Activated T-cell treated with anti-CD3 and anti-CD28 coated beads for 1 hour (primary cell): ENCODE data around the gene TXNDC11.

ENCODE experiments used
- DNase-seq: peaks from one replicate; pipeline ENCODE4 v3.0.0-alpha.2; 2020; ENCODE audit warnings: low read depth

TXNDC11 gene

GRCh38 chr16:11673091-11674000, 69.3 kb downstream of the TXNDC11 start:
- no peak for DNase-seq

- no peak for DNase-seq
Measured at GRCh38 chr16:11672206-11673090, 70.2 kb downstream of the TXNDC11 start.

DNA sequence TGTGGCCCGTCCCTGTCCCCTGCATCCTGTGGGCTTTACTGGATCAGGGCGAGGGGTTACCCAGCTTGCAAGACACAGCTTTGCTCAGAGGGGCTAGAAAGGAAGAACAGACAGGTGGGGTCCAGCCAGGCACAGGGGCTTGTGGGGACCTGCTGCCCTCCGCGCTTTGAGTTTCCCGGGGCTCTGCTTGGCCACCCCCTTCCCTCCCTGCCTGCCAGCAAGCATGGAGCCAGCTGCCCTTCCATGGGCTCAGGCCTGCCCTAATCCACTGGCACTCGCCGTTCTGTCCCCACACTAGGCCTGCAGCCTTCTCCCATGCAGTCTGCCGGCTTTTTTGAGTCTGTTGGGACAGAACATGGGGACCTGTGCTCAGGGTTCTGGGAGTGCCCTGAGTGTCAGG, 71.0 kb downstream of the TXNDC11 start:
- no peak for DNase-seq

DNA sequence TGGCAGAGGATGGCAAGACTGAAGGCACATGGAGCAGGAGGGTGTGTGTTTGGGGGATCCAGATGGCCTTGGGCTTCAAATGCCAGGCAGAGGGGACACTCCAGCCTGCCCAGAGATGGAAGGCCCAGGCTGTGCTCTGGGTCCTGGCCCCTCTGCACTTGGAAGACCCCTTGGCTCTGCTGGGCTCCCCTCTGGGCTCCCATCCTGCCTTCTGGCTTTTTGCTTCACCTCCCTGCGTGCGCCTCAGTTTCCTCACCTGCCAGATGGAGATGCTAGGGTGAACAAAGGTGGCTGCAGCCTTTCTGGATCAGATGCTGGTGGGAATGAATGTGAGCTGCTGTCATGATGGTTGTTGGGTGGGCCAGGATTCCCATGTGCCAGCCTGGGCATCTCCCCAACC, 71.4 kb downstream of the TXNDC11 start:
- DNase-seq: no peak

- no peak for DNase-seq
Measured at GRCh38 chr16:11670171-11671131, 72.2 kb downstream of the TXNDC11 start.

- no peak for DNase-seq
Measured at GRCh38 chr16:11669380-11670146, 73.1 kb downstream of the TXNDC11 start.

DNA sequence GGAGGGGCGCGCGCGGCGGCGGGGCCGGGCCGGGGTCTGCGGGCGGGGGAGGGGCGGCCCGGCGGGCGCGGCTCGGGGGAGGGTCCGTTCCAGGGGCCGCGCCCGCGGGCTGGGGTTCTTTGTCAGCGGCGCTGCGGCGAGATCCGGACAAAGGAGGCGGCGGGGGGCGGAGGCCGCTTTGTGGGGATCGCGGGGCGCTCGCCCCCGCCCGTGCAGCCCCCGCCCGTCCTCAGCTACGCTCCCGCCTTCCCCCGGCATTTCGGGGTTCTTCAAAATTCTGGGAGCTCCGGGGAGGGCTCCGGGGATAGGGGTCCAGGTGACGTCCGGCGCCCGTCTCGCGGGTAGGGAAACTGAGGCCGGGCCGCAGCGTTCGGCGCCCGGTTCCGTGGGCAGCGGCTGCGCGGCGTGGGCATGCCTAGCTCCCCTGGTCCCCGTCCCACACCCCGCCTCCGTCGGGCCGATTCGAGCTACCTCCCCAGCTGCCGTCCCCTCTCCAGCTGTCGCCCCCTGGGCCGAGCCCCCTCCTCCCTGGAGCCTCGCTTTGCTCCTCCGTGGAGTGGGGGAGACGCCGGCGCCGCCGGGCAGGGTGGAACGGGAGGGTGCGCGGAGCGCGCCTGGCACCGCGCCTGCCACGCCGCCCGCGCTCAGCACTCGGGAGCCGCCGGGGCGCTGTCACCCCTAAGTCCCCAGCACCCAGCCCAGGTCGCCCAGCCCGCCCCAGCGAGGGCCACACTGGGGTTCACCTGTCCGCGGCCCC, 73.9 kb downstream of the TXNDC11 start:
- DNase-seq: no peak

- DNase-seq: peak; percentile 80
Measured at GRCh38 chr16:11667824-11668622, 74.6 kb downstream of the TXNDC11 start, which contains the start of gene SNN. Gene SNN, plus strand, starts transcription at chr16:11668455. Its CDS starts 7,605 bp downstream, at chr16:11676060.

GRCh38 chr16:11667221-11667823, 75.3 kb downstream of the TXNDC11 start:
- no peak for DNase-seq

- DNase-seq: no peak
Measured at GRCh38 chr16:11666103-11667055, 76.3 kb downstream of the TXNDC11 start.

- DNase-seq: no peak
Measured at GRCh38 chr16:11665071-11665491, 77.6 kb downstream of the TXNDC11 start.

- no peak for DNase-seq
Measured at GRCh38 chr16:11662582-11662981, 80.1 kb downstream of the TXNDC11 start.

- no peak for DNase-seq
Measured at GRCh38 chr16:11660565-11660964, 82.1 kb downstream of the TXNDC11 start.

DNA sequence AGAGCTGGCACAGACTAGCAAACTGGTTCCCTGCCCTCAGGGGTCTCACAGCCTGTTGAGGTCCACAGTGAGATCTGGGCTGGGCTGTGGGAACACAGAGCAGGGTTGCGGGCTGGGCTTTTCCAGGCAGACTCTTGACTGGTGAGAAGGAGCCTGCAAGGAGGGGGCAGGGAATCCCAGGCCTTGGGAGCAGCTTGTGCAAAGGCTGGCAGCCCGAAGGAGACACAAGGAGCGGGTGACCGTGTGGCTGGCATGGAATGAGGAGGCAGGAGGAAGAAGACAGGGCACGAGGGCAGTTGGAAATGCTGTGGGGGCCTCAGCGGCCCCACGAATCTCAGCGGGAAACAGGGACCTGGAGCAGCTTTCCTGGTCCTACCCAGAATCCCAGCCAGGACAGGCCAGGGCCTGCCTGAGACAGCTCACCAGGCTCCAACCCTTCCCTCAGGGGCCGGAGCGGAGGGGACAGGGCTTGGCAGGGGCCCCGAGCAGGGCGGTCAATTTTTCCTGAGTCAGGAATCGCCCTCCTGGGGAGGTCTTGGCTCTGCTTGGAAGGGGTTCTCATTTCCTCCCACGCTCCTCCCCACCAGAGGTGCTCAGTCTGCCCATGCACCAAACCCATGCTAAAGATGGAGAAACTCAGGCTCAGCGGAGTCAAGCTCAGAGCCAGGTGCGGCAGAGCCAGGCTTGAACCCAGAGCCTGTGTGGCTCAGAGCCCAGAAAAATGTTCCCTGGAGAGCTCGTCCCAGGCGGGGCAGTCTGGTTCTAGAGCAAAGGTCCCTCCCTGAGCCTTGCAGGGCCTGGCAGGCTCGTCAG, 83.6 kb downstream of the TXNDC11 start:
- DNase-seq: no peak

DNA sequence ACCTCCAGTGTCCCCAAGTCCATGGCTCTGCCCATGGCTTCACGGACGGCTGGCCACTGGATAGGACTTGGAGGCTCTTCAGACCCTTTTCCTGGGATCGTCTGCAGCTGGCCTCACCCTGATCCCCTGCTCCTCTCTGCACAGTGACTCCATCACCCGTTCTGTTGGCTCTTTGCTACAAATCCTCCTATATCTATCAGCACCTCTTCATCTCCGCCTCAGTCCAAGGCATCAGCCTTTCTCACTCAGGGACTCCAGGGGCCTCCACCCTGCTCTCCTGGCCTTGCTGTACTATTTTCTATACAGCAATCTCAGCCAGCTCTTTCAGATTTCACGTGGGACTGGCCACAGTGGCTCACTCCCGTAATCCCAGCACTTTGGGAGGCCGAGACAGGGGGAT, 85.1 kb downstream of the TXNDC11 start:
- DNase-seq: no peak

DNA sequence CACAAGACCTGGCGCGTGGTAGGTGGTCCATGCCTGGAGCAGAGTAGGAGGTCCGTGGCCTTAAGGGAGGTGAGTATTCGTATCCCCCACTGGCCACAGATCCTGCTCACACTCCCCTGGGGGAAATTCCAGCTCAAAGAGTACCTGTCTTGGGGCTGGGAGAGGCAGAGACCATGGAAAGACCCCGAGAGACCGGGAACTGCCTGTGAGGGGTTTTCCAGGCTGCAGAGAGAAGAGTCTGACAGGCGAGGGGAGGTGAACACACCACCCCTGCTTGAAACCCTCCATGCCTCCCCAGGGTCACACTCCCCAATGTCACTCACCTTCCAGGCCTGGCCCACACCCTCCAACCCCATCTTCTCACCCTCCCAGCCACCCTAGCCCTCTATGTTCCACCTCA, 87.0 kb downstream of the TXNDC11 start:
- DNase-seq: no peak

DNA sequence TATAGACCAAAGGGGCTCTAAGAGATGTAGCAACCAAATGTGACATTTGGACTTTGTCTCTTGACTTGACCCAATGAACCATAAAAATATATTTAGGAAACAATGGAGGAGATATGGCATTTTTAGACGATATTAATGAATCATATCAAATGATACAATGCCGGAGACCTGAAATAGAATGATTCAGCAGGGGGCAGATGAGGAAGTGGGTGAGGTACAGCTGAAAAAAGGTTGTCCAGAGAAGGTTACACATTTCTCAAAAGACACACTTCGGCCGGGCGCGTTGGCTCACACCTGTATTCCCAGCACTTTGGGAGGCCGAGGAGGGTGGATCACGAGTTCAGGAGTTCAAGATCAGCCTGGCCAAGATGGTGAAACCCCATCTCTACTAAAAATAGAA, 90.9 kb downstream of the TXNDC11 start:
- no peak for DNase-seq
